Body of pancreas (tissue), 4 donors: Measurements from ENCODE around the gene GNG4. TPM values are rescaled to one million over a fixed set of nuclear protein-coding genes. Genes with fewer than 3 reads are reported as not detected.
"Not testable (repeated sequence)": the region's sequence is repeated elsewhere in the genome, so short reads cannot be mapped to it uniquely, and the experiment has no call there.

Source experiments
- ATAC-seq: fragments of 150-250 bp; one replicate; pipeline ENCODE4 v1.9.1; 2016
- DNase-seq, 4 donors: peaks; one replicate each; pipeline ENCODE4 v3.0.0-alpha.2; 2019
- H3K27ac ChIP-seq, 4 donors: fragments of 200-600 bp; sonication (generic); 1 replicate in 3 of 4; 2 replicates in 1 of 4; pipeline versions ENCODE4 v1.5.1 to v1.6.1; 2016 to 2019; ENCODE audit warnings: mild to moderate bottlenecking in 1 of 4, mixed read lengths in 1 of 4, moderate library complexity in 1 of 4
- H3K27me3 ChIP-seq, 2 donors: fragments of 200-600 bp; sonication (generic); one replicate each; pipeline ENCODE4 v1.6.0; 2016; ENCODE audit warnings: mild to moderate bottlenecking in 1 of 2
- H3K36me3 ChIP-seq, 2 donors: fragments of 200-600 bp; sonication (generic); replicated peaks in 1 of 2; 2 replicates each; pipeline ENCODE4 v1.5.1; 2016; ENCODE audit warnings: low read depth in 2 of 2; ENCODE audit not compliant: insufficient read depth in 1 of 2
- H3K4me1 ChIP-seq: fragments of 200-600 bp; sonication (generic); one replicate; pipeline ENCODE4 v1.6.0; 2016
- H3K4me3 ChIP-seq, 2 donors: fragments of 200-600 bp; sonication (generic); 1 replicate in 1 of 2; 2 replicates in 1 of 2; pipeline ENCODE4 v1.5.1; 2016 to 2019
- H3K9me3 ChIP-seq, 3 donors: fragments of 200-600 bp; sonication (generic); 1 replicate in 2 of 3; 2 replicates in 1 of 3; pipeline ENCODE4 v1.5.1; 2016
- CTCF ChIP-seq, 7 experiments: fragments of 450-650 bp in 4 of 7; fragments of 200-600 bp in 3 of 7; sonication (generic) in 3 of 7; IDR thresholded peaks; one replicate each; pipeline ENCODE4 v1.5.1; 2016 to 2019; ENCODE audit warnings: antibody characterized with exemption in 7 of 7
- POLR2A ChIP-seq, 3 donors: fragments of 450-650 bp; IDR thresholded peaks; one replicate each; pipeline ENCODE4 v1.6.1; 2016; ENCODE audit warnings: antibody characterized with exemption in 3 of 3, mild to moderate bottlenecking in 2 of 3
- WGBS, 2 donors: methylation state at CpG; one replicate each; pipeline ENCODE4 v1.1.5; 2017; 5-methylcytosine and 5-hydroxymethylcytosine counted together
- intact Hi-C: fragments of 100-400 bp; cut with DNase I; formaldehyde crosslinking; loops from one replicate; pipeline ENCODE4 v1.15.1; 2023
- total RNA-seq, 2 donors: library from RNA; depleted of rRNA; stranded (reverse); fragments of >200 nt; gene quantifications; one replicate each; pipeline ENCODE4 v1.1.0, GENCODE V29; 2016

Gene GNG4
- total RNA-seq, 2 donors from 2014 or later, result 0.66 to 3.1 TPM

GRCh38 chr1:235648407-235648907 lies 1.1 kb downstream of the GNG4 start:
- Histone ChIP-seq H3K27ac (no peak overlapping the region), H3K27me3 (peaks cover 0 to 10% of the 10 kb centered on the region in 2 donors), H3K4me3 (no peak overlapping the region), H3K36me3 (no peaks in the 10 kb centered on the region), H3K4me1 (peaks cover 25% of the 10 kb centered on the region), H3K9me3 (no peaks in the 10 kb centered on the region)
- TF ChIP-seq CTCF (IDR thresholded peaks at IDR 0.05) (no peak), POLR2A (IDR thresholded peaks at IDR 0.05) (no peak)
- 5 to 11% methylated on average over 20 to 31 of the region's 31 CpGs for WGBS, 2 donors
- ATAC-seq (peak; percentile 30), DNase-seq (peak; percentile 34 to 67 (median 48))
- intact Hi-C loops, result no loop called here

- H3K4me3 ChIP-seq, ATAC-seq, DNase-seq, H3K9me3 ChIP-seq, H3K36me3 ChIP-seq, intact Hi-C loops, H3K27ac ChIP-seq: not testable (repeated sequence)
- WGBS, 2 donors, result 86 to 90% methylated on average over 12 of the region's 12 CpGs
- peaks cover 25% of the 10 kb centered on the region for H3K4me1 ChIP-seq
- peaks cover 0 to 10% of the 10 kb centered on the region in 2 donors for H3K27me3 ChIP-seq
Measured at GRCh38 chr1:235647537-235647936, 2.0 kb downstream of the GNG4 start.

GRCh38 chr1:235646463-235646862 lies 3.1 kb downstream of the GNG4 start:
- Histone ChIP-seq H3K4me3 (no peak overlapping the region), H3K9me3 (no peaks in the 10 kb centered on the region), H3K36me3 (no peaks in the 10 kb centered on the region), H3K27me3 (peaks cover 0 to 10% of the 10 kb centered on the region in 2 donors), H3K4me1 (peaks cover 25% of the 10 kb centered on the region), H3K27ac (no peak overlapping the region)
- intact Hi-C loops, result no loop called here
- no peak for ATAC-seq
- DNase-seq, result no peak
- TF ChIP-seq POLR2A (IDR thresholded peaks at IDR 0.05), result no peak
- TF ChIP-seq CTCF (IDR thresholded peaks at IDR 0.05), result no peak
- 75 to 76% methylated on average over 9 of the region's 9 CpGs for WGBS, 2 donors

- intact Hi-C loops, result no loop called here
- WGBS, 2 donors, result 76% methylated on average over 13 of the region's 13 CpGs
Measured at GRCh38 chr1:235644693-235645305, 4.8 kb downstream of the GNG4 start.

More at GRCh38 chr1:235644693-235645305, 4.8 kb downstream of the GNG4 start:
- Histone ChIP-seq H3K4me3 (no peak overlapping the region), H3K27me3 (no peaks in the 10 kb centered on the region), H3K27ac (no peak overlapping the region), H3K9me3 (no peaks in the 10 kb centered on the region), H3K4me1 (peaks cover 17% of the 10 kb centered on the region), H3K36me3 (no peaks in the 10 kb centered on the region)
- no peak for DNase-seq
- TF ChIP-seq POLR2A (IDR thresholded peaks at IDR 0.05) (no peak), CTCF (IDR thresholded peaks at IDR 0.05) (no peak)
- no peak for ATAC-seq
